Measurements from ENCODE around the gene SPC24. TPM values are rescaled to one million over a fixed set of nuclear protein-coding genes. Genes with fewer than 3 reads are reported as not detected.

SPC24 gene
- polyA plus RNA-seq, 1 of the 3 experiments (the other 2 are of a cell fraction) = 18.9 TPM

GRCh38 chr19:11196406-11197287 lies 41.1 kb upstream of the SPC24 start:
- H3K9me3 ChIP-seq = no peaks in the 10 kb centered on the region
- H3K79me2 ChIP-seq (ENCODE audit: insufficient read depth) = peaks cover 47% of the 10 kb centered on the region
- peaks cover 6% of the 10 kb centered on the region for H3F3A ChIP-seq (replicated peaks; ENCODE audit: insufficient read depth)
- no peaks in the 10 kb centered on the region for H3K9me2 ChIP-seq
- no peak overlapping the region for H2AFZ ChIP-seq (ENCODE audit: low read depth)
- no peaks in the 10 kb centered on the region for H3K27me3 ChIP-seq (ENCODE audit: insufficient read depth)
- H3K36me3 ChIP-seq (replicated peaks in 1 of 2; ENCODE audit: control insufficient read depth in 1 of 2, insufficient read depth in 2 of 2, low read length in 1 of 2) = peaks cover 14 to 27% of the 10 kb centered on the region in 2 experiments
- H3K4me3 ChIP-seq (ENCODE audit: low read depth in 2 of 2, low read length in 1 of 2) = peak overlapping the region; percentile 80 to 86
- POLR2A ChIA-PET = interaction anchor here (0.5 kb wide), 1 partner anchor 21 kb away, joined by 3 read pairs; no protein-coding TSS in a partner anchor
- peak overlapping the region; percentile 57 to 89 for H3K27ac ChIP-seq (ENCODE audit: low read depth in 2 of 2, low read length in 1 of 2)
- CTCF ChIA-PET = interaction anchor here (1.4 kb wide), 1 partner anchor 66 kb away, joined by 3 read pairs; no protein-coding TSS in a partner anchor
- peaks cover 5 to 16% of the 10 kb centered on the region in 2 experiments; a peak in 1 of 4 replicates for H3K4me1 ChIP-seq (ENCODE audit: control insufficient read depth in 1 of 2, insufficient read depth in 2 of 2, low read depth in 1 of 2, low read length in 1 of 2)
- DNase-seq = peak; percentile 85
- TF ChIP-seq MAX (IDR thresholded peaks at IDR 0.05; ENCODE audit: low read depth) = no peak
- no peak for TF ChIP-seq JUND (IDR thresholded peaks at IDR 0.05)
- TF ChIP-seq IRF3 (IDR thresholded peaks at IDR 0.05; ENCODE audit: low read depth, low read length) = no peak
- TF ChIP-seq MEF2A (IDR thresholded peaks at IDR 0.05; ENCODE audit: borderline replicate concordance, low read depth) = no peak
- TF ChIP-seq TCF12 (IDR thresholded peaks at IDR 0.05) = peak; percentile 54; the same call in 1 of the 2 replicates
- no peak for TF ChIP-seq USF2 (IDR thresholded peaks at IDR 0.05; ENCODE audit: borderline replicate concordance, low read depth, low read length)
- TF ChIP-seq CTCF (IDR thresholded peaks at IDR 0.05) = no peak
- TF ChIP-seq FOXM1 (IDR thresholded peaks at IDR 0.05; ENCODE audit: low read depth) = no peak
- no peak for TF ChIP-seq CHD2 (IDR thresholded peaks at IDR 0.05; ENCODE audit: low read length, partially characterized antibody)
- no peak for TF ChIP-seq ELF1 (IDR thresholded peaks at IDR 0.05)
- no peak for TF ChIP-seq NFIC (IDR thresholded peaks at IDR 0.05; ENCODE audit: borderline replicate concordance)
- TF ChIP-seq MXI1 (IDR thresholded peaks at IDR 0.05; ENCODE audit: low read depth, low read length) = peak; percentile 36; the same call in 1 of the 2 replicates
- 0 out of 2 replicates have a peak, but pooled peaks have one; percentile 36 for TF ChIP-seq TAF1 (IDR thresholded peaks at IDR 0.05; ENCODE audit: borderline replicate concordance, low read depth, low read length)
- TF ChIP-seq RAD21 (IDR thresholded peaks at IDR 0.05; ENCODE audit: low read length) = no peak
- no peak for TF ChIP-seq RCOR1 (IDR thresholded peaks at IDR 0.05; ENCODE audit: low read length)
- TF ChIP-seq FOSL2 (IDR thresholded peaks at IDR 0.05; ENCODE audit: borderline replicate concordance, low read depth) = no peak
- TF ChIP-seq SIN3A (IDR thresholded peaks at IDR 0.05; ENCODE audit: borderline replicate concordance, low read depth, low read length) = peak; percentile 70; the same call in 1 of the 2 replicates
- H3K9ac ChIP-seq = peak overlapping the region; percentile 91
- peak overlapping the region; percentile 95 for H3K4me2 ChIP-seq
- H4K20me1 ChIP-seq (ENCODE audit: insufficient read depth) = peaks cover 19% of the 10 kb centered on the region
- 19% methylated on average over 45 of the region's 47 CpGs for WGBS (ENCODE audit: low lambda C conversion rate)
